Glutamatergic neuron (in vitro differentiated cells): ENCODE data around the gene ZNF451. TPM values are rescaled to one million over a fixed set of nuclear protein-coding genes. Genes with fewer than 3 reads are reported as not detected.

ENCODE experiments used
- DNase-seq: peaks from one replicate; pipeline ENCODE4 v3.0.0; 2022
- H3K27ac Mint-ChIP-seq: one replicate; pipeline ENCODE4 v1.8.0; 2020; ENCODE audit warnings: mild to moderate bottlenecking, mixed read lengths, inconsistent platforms; ENCODE audit not compliant: unreplicated experiment
- H3K27me3 Mint-ChIP-seq: one replicate; pipeline ENCODE4 v1.8.0; 2020; ENCODE audit warnings: mild to moderate bottlenecking, moderate library complexity, mixed read lengths, inconsistent platforms; ENCODE audit not compliant: unreplicated experiment
- H3K36me3 Mint-ChIP-seq: one replicate; pipeline ENCODE4 v1.8.0; 2020; ENCODE audit warnings: mild to moderate bottlenecking, mixed read lengths, inconsistent platforms; ENCODE audit not compliant: unreplicated experiment
- H3K4me1 Mint-ChIP-seq: one replicate; pipeline ENCODE4 v1.8.0; 2020; ENCODE audit warnings: mild to moderate bottlenecking, low read depth, mixed read lengths, inconsistent platforms; ENCODE audit not compliant: unreplicated experiment
- H3K4me3 Mint-ChIP-seq: one replicate; pipeline ENCODE4 v1.8.0; 2020; ENCODE audit warnings: mild to moderate bottlenecking, mixed read lengths, inconsistent platforms; ENCODE audit not compliant: unreplicated experiment
- H3K9me3 Mint-ChIP-seq: one replicate; pipeline ENCODE4 v1.8.0; 2020; ENCODE audit warnings: mild to moderate bottlenecking, moderate library complexity, mixed read lengths, inconsistent platforms; ENCODE audit not compliant: unreplicated experiment
- CTCF ChIP-seq: fragments of 200-600 bp; sonication (generic); IDR thresholded peaks from one replicate; pipeline ENCODE4 v1.5.0; 2021; ENCODE audit not compliant: partially characterized antibody, unreplicated experiment
- total RNA-seq: library from RNA; stranded (reverse); fragmentation: NEBNext Ultra II Directional; extraction: Animal tissue kit (Norgen Biotek cat#: 25700); gene quantifications from one replicate; pipeline ENCODE4 v1.2.1, GENCODE V29; 2021; ENCODE audit not compliant: unreplicated experiment

The ZNF451 gene
- total RNA-seq, 1 donor from 2014 or later: 79.6 TPM

GRCh38 chr6:57162516-57162915, 72.5 kb downstream of the ZNF451 start:
- no peak overlapping the region for H3K4me3 Mint-ChIP-seq

GRCh38 chr6:57163956-57164355, 74.0 kb downstream of the ZNF451 start:
- Mint-ChIP-seq H3K9me3 (peaks cover 1% of the 10 kb centered on the region), H3K27ac (no peak overlapping the region), H3K27me3 (no peaks in the 10 kb centered on the region), H3K4me3 (no peak overlapping the region), H3K4me1 (no peaks in the 10 kb centered on the region), H3K36me3 (no peaks in the 10 kb centered on the region)
- DNase-seq: no peak
- TF ChIP-seq CTCF: no peak

More at GRCh38 chr6:57162516-57162915, 72.5 kb downstream of the ZNF451 start:
- Mint-ChIP-seq H3K36me3 (no peaks in the 10 kb centered on the region), H3K9me3 (peaks cover 1% of the 10 kb centered on the region), H3K4me1 (no peaks in the 10 kb centered on the region), H3K27ac (no peak overlapping the region), H3K27me3 (no peaks in the 10 kb centered on the region)
- no peak for DNase-seq
- no peak for TF ChIP-seq CTCF

- Mint-ChIP-seq H3K9me3 (peaks cover 1% of the 10 kb centered on the region), H3K4me3 (no peak overlapping the region), H3K27me3 (no peaks in the 10 kb centered on the region), H3K4me1 (no peaks in the 10 kb centered on the region), H3K36me3 (no peaks in the 10 kb centered on the region), H3K27ac (no peak overlapping the region)
- no peak for TF ChIP-seq CTCF
- no peak for DNase-seq
These were observed 75.1 kb downstream of the ZNF451 start for GRCh38 chr6:57165080-57165479.

- Mint-ChIP-seq H3K36me3 (no peaks in the 10 kb centered on the region), H3K4me3 (peak within 1 kb of the TSS; percentile 96), H3K9me3 (peaks cover 2% of the 10 kb centered on the region), H3K27ac (peak within 1 kb of the TSS; percentile 78), H3K4me1 (no peaks in the 10 kb centered on the region), H3K27me3 (no peaks in the 10 kb centered on the region)
- peak; percentile 93 for DNase-seq
- peak; percentile 8 for TF ChIP-seq CTCF
These were observed 82.4 kb downstream of the ZNF451 start, which contains the start of gene BAG2 for GRCh38 chr6:57172136-57173055. TSS of gene BAG2 (plus strand) at chr6:57172326. CDS start at chr6:57172698, 372 bp downstream.
